ENCODE measurements around the gene TNS1. TPM values are rescaled to one million over a fixed set of nuclear protein-coding genes. Genes with fewer than 3 reads are reported as not detected.

The TNS1 gene
- total RNA-seq, 1 experiment from 2014 or later = 3.4 TPM

DNA sequence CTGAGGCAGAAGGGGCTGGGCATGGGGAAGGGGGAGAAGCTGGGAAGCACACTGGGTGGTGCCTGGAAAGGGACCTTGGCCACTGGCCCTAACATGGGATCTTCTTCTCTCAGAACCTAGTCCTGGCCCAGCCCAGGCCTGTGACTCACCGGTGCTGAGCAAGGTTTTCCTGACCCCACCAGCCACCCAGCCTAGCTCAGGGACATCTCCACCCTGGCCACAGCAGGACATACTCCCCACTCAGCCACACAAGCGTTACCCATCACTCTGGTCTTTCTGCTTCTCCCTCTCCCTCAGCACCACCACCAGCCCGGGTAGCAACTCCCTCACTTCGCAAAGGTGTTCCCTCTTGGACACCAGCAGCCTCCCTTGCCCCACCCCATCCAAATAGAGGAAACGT lies 22.8 kb downstream of the TNS1 start:
- peaks cover 4% of the 10 kb centered on the region; the same call in 1 of the 2 replicates for H3K27me3 ChIP-seq (ENCODE audit: insufficient read depth, low read length)
- no peaks in the 10 kb centered on the region for H3K79me2 ChIP-seq (ENCODE audit: insufficient read depth, low read length)
- H3K14ac ChIP-seq (ENCODE audit: insufficient read depth, low read length) = no peak overlapping the region
- H3K18ac ChIP-seq (ENCODE audit: insufficient read length, low read depth, low read length) = no peak overlapping the region
- peaks cover 3% of the 10 kb centered on the region; the same call in 1 of the 2 replicates for H3K4me1 ChIP-seq (ENCODE audit: insufficient read depth, low read length)
- H3K27ac Mint-ChIP-seq = peak overlapping the region in 1 of 3 experiments; percentile 44; a peak in 1 of 7 replicates
- peaks cover 17% of the 10 kb centered on the region for H3K27me3 Mint-ChIP-seq (ENCODE audit: low read depth)
- no peak overlapping the region for H2AFZ ChIP-seq (ENCODE audit: low read length)
- no peak overlapping the region for H3K4ac ChIP-seq (ENCODE audit: low read depth, low read length)
- no peak overlapping the region for H2BK5ac ChIP-seq (ENCODE audit: insufficient read length, low read length)
- no peaks in the 10 kb centered on the region for H3K79me1 ChIP-seq (ENCODE audit: insufficient read depth, low read depth, low read length, poor library complexity, severe bottlenecking)
- H3K4me1 Mint-ChIP-seq = peaks cover 8 to 20% of the 10 kb centered on the region in 2 experiments
- no peak overlapping the region for H3K27ac ChIP-seq (ENCODE audit: insufficient read length, low read depth, low read length)
- H3K4me2 ChIP-seq (ENCODE audit: insufficient read depth, insufficient read length, low read length) = no peak overlapping the region
- H3K56ac ChIP-seq (ENCODE audit: insufficient read length, low read depth, low read length) = no peak overlapping the region
- H3K23me2 ChIP-seq (ENCODE audit: insufficient read length, low read depth, low read length, poor library complexity, severe bottlenecking) = peaks cover 12% of the 10 kb centered on the region
- no peak for DNase-seq
- H3K4me3 Mint-ChIP-seq = no peak overlapping the region; a peak in 1 of 5 replicates
- H4K5ac ChIP-seq (ENCODE audit: insufficient read length, low read depth, low read length) = no peak overlapping the region
- peaks cover 0 to 8% (median 0%) of the 10 kb centered on the region in 3 experiments; a peak in 4 of 7 replicates for H3K36me3 Mint-ChIP-seq (ENCODE audit: insufficient read depth in 1 of 3, low read depth in 3 of 3)
- H2BK120ac ChIP-seq (ENCODE audit: low read depth, low read length, poor library complexity, severe bottlenecking) = no peak overlapping the region
- WGBS (ENCODE audit: extremely low coverage, insufficient read length, low lambda C conversion rate) = no CpG with 5 or more reads among the region's 5 CpGs
- H3K9me3 Mint-ChIP-seq = no peaks in the 10 kb centered on the region
- H3K9ac ChIP-seq (ENCODE audit: extremely low read depth, insufficient read length, low read length) = no peak overlapping the region
- no peak overlapping the region for H3K23ac ChIP-seq (ENCODE audit: insufficient read length, low read depth, low read length)
- H2BK20ac ChIP-seq (ENCODE audit: low read depth, low read length, poor library complexity, severe bottlenecking) = no peak overlapping the region
- no peaks in the 10 kb centered on the region for H4K20me1 ChIP-seq (ENCODE audit: control insufficient read depth, insufficient read depth, insufficient read length)
- no peak overlapping the region for H2AK5ac ChIP-seq (ENCODE audit: insufficient read length, low read length)
- no peak overlapping the region for H4K91ac ChIP-seq (ENCODE audit: insufficient read length, low read depth, low read length)
- H3K9me3 ChIP-seq (ENCODE audit: control insufficient read depth, low read depth, low read length) = no peaks in the 10 kb centered on the region
- no peak for TF ChIP-seq CTCF (conservative IDR thresholded peaks at IDR 0.05)
- H4K8ac ChIP-seq (replicated peaks; ENCODE audit: insufficient read length, low read depth, low read length) = no peak overlapping the region
- no peak overlapping the region for H2BK15ac ChIP-seq (ENCODE audit: low read depth, low read length)
- H3T11ph ChIP-seq (ENCODE audit: low read length) = no peak overlapping the region
- no peak overlapping the region for H2BK12ac ChIP-seq (ENCODE audit: insufficient read length, low read depth, low read length)
